ENCODE results near the gene PPP5C.
"Not testable (repeated sequence)": the region's sequence is repeated elsewhere in the genome, so short reads cannot be mapped to it uniquely, and the experiment has no call there.

The PPP5C gene

GRCh38 chr19:46386151-46386550 lies 39.3 kb downstream of the PPP5C start:
- DNase-seq (ENCODE audit: low read depth), result no peak

GRCh38 chr19:46386996-46387712 lies 40.3 kb downstream of the PPP5C start:
- no peak for DNase-seq (ENCODE audit: low read depth)

- DNase-seq (ENCODE audit: low read depth), result no peak
Observed at GRCh38 chr19:46387713-46388130, 40.8 kb downstream of the PPP5C start.

- DNase-seq (ENCODE audit: low read depth), result no peak
Observed at GRCh38 chr19:46388311-46389095, 41.6 kb downstream of the PPP5C start.

- no peak for DNase-seq (ENCODE audit: low read depth)
Observed at GRCh38 chr19:46390121-46390858, 43.4 kb downstream of the PPP5C start.

DNA sequence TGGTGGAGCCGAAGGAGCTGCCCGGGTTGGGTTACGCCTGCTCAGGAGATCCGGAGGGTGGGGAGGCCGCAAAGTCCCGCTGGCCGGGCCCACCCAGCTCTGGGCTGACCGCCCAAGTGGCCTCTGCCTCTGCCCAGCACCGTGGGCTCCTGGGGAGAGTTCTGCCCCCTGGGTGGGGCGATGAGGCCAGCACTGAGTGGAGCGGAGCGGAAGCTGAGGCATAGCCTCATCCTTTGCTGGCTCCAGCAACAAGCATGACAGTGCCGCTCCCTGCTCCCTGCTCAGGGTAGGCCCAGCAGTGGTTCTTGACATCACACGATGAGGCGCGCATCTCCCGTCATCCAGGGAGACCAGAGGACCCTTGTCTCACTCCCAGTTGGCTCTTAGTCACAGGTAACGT lies 44.0 kb downstream of the PPP5C start:
- DNase-seq (ENCODE audit: low read depth), result no peak

DNA sequence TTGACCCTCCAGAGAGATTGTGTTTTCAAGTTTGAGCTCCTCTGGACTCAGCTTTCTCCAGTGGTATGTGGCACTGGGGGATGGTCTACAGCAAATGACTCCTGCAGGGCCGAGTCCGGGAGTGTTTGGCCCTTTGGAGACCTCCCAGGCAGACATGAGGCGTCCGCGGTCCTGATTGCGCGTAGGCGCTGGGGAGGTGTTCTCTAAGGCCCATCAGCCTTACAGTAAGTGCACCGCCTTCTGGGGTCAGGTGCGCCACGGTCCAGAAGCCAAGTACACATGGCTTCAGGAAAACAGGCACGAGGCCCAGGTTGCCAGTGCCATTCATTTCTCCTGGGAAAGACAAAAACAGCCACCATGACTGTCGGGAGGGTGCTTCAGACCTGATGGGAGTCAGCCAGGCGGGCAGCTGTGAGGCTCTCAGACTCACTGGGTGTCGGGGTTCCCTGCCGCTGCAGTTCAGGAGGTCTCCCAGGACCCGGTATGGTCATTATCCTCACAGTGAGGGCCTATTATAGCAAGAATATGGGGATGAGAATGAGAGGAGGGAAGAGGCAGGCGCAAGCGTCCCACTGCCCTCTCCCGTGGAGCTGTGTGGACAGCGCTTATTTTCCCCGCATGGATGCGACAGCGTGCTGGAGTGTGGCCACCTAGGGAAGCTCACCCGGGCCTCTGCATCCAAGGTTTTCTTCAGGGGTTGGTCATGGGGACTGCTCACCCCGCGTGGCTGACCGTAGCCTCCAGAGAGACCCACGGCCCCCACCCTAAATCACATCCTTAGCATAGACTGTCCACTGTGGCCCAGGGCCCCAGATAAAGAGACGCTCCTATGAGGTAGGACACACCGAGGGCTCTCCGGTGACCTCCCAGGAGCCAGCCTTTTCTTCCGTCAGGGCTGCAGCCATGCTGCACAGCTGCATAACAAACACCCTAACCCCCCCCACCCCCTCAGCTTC lies 44.7 kb downstream of the PPP5C start:
- DNase-seq (ENCODE audit: low read depth), result no peak

DNA sequence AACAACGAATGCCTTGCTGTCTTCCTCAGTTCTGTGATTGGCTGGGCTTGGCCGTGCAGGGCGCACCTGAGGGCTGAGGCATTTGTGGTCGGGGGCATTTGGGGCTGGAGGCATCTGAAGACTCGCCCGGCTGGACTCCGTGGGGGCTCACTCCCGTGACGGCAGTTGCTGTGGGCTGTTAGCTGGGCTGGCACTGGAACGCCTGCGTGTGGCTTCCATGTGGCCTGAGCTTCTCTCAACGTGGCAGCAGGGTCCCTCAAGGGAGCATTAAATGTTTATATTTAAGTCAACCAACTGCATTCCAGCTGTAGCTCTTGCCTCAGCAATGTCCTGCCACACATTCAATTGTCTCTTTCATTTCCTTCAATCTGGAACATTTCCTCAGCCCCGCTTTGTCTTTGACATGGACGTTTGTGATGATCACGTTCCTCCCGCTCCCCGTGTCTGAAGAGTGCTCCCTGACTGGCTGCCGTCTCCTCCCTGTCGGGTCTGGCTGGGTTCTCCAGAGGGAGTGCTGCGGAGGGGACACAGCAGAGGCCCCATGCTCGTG lies 45.4 kb downstream of the PPP5C start:
- no peak for DNase-seq (ENCODE audit: low read depth)

- no peak for DNase-seq (ENCODE audit: low read depth)
Observed at GRCh38 chr19:46392837-46393236, 46.0 kb downstream of the PPP5C start.

- DNase-seq (ENCODE audit: low read depth), result no peak
Observed at GRCh38 chr19:46393456-46394401, 46.8 kb downstream of the PPP5C start.

DNA sequence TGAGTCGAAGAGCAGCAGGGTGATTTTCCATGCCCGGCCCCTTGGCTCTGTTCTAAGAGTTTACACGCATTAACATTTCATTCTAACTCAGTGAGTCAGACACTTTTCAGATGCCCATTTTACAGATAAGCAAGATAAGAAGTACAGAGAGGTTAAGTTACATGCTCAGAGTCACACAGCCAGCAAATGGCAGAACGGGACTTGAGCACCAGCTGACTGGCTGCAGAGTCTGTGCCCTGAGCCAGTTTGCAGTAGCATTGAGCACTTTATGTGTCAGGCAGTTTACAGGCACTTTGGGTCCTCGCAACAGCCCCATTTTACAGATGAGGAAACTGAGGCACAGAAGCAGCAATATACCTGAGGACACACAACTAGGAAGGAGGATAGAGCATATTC lies 47.5 kb downstream of the PPP5C start:
- no peak for DNase-seq (ENCODE audit: low read depth)

DNA sequence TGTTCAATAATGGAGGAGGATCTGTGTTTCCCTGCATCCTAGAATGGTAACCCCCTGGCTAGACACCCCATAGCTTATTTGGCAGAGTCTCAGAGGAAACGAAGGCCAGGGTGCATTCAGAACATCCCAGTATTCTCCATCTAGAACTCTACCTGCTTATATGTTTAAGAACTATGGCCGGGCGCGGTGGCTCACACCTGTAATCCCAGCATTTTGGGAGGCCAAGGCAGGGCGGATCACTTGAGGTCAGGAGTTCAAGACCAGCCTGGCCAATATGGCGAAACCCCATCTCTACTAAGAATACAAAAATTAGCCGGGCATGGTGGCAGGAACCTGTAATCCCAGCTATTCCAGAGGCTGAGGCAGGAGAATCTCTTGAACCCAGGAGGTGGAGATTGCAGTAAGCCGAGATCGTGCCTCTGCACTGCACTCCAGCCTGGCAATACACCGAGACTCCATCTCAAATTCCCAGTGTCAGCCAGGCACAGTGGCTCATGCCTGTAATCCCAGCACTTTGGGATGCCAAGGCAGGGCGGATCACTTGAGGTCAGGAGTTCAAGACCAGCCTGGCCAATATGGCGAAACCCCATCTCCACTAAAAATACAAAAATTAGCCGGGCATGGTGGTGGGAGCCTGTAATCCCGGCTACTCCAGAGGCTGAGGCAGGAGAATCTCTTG lies 51.1 kb downstream of the PPP5C start:
- not testable (repeated sequence) for DNase-seq (ENCODE audit: low read depth)

GRCh38 chr19:46402725-46403124 lies 55.8 kb downstream of the PPP5C start:
- no peak for DNase-seq (ENCODE audit: low read depth)

DNA sequence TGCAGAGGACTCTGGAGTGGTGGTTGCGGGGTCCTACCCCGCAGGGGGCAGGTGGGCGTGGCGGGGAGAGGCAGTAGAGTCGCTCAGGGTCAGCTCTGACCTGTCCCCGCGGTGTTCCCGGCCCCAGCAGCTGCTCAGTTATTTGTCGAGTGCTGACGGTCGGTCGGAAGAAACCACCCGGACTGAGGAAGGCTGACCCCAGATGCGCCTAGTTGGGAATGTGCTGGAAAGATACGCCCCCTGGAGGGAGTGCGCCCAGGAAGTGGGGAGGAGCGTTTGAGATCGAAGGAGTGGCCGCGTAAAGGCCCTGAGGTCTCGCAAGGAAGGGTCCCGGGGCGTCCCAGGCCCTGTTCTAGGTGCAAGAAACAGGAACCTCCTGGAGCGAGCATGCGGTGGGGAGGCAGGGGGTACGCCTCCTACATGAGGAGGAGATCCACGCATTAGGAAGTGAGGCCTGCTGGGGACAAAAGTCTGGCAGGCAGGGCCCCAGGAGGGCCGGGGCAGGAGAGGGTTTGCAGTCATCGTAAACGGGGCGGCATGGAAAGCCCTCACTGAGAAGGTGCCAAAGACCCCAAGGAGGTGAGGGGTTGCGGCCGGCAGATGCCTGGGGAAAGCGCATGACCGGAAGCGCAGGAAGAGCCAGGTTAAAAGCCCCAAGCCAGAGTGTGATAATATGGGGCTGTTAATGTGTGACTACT lies 57.3 kb downstream of the PPP5C start:
- DNase-seq (ENCODE audit: low read depth), result no peak

DNA sequence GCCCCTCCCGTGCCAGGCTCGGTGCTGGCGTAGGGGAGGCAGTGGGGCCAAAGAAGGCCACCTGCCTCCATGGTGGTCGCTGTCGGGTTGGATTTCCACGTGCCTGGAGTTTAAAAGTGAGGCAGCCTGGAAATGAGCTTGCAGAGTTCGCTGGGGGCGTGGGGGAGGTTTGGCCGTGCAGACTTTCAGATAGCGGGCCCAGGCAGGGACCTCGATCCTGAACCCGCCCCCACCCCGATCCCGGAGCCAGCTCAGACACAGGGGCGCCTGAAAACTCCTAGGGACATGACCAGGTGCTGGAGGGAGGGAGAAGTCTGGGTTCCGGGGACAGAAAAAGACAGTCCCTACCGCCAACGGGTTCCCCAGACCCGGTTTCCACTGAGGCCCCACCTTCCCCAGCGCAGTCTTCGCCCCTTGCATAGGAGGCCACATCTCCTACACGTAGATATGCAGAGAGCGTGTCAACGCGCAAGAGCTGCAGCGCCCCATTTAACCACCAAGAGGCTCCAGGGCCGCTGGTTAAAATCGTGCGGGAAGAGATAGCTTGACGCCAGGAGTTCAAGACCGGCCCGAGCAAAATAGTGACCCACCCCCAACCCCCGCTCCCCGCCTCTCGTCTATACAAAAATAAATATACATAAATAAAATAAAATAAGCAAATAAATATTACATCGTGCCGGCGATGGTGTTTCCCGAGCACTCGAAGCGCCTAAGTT lies 58.0 kb downstream of the PPP5C start:
- no peak for DNase-seq (ENCODE audit: low read depth)

DNA sequence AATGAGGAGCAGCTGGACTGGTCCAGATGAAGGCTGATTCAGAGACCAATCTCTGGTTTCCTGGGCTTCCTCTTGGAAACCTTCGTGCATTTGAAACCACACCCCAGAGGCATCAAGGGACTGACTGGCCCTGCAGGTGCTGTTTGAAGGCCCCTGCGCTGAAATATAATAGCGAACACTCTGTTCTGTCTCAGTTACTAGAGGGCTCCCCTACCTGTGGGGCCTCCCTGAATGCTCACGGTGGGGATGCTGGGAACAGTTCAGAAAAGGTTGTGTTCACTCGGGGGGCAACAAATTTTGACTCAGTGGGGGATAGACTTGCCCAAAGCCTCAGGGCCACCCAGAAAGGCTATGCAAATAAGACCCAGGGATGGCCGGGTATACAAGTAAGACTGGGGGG lies 60.1 kb downstream of the PPP5C start:
- DNase-seq (ENCODE audit: low read depth), result no peak

DNA sequence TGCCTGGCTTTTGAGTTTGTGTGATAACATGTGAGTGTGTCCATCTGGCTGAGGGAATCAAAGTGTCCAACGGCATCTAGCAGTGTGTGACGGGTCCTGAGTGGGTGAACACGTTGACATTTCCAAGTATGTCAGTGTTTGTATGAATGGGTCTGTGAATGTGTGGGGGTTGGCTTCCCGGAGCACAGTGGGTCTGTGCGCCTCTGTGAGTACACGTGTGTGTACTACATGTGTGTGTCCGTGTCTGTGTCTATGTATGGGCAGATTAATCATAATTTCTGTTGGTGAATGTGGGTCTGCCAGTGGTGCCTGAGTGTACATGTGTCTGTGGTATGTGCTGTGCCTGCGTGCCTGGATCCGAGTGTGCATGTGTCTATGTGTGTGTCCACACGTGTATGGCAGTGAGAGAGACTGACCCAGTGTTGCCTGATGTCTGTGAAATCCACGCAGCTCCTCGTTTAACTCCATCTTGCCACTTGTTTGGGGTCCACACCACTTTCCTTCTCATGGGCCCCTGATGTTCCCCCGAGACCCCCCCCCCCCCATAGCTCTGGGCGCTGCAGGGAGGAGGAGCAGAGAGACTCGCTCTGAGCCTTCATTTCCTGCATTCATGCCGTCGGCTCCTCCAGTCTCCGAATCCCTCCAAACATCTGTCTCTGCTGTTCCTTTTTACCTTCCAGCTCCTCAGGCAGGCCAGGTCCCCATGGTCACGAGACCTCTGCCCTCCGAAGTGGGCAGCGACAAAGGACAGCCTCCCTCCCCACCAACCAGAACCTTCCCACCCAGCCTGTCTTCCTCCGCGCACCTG lies 61.2 kb downstream of the PPP5C start:
- no peak for DNase-seq (ENCODE audit: low read depth)

DNA sequence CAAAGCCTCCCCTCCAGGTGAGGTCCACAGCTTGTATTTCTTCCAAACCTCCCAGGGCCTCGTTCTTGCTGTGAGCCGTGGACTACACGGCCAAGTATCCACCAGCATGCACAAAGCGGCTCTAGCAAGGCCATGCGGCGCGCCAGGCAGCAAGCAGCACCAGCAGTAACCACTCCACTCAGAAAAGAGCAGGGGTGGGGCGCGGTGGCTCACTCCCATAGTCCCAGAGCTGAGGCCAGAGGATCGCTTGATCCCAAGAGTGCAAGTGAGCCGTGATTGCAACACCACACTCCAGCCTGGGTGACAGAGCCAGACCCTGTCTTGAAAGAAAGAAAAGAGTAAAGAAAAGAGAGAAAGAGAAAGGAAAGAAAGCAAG lies 61.8 kb downstream of the PPP5C start:
- no peak for DNase-seq (ENCODE audit: low read depth)
